ENCODE measurements around the gene STXBP6. TPM values are rescaled to one million over a fixed set of nuclear protein-coding genes. Genes with fewer than 3 reads are reported as not detected.

The STXBP6 gene
- total RNA-seq, 1 donor from 2014 or later = 0.51 TPM

DNA sequence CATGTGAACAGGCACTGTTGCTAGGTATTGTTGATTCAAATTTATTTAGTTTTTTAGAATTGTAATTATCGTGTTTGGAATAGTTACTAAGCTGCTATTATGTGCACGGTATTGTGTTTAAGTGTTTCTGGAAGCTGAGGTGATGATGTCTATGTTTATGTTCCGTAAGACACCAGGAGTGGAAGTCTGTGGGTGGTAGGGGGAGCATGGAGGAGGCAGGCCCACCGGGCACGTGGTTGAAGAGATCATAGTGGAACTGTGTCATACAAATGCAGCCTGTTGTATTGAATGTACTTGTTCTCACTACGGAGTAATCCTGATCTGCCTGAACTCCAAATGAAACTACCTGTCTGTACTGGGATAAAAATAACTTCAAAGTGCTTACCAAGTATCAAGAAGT is 36.1 kb upstream of the STXBP6 start:
- no peak overlapping the region for H3K27ac Mint-ChIP-seq (ENCODE audit: unreplicated experiment)
- no peaks in the 10 kb centered on the region for H3K27me3 Mint-ChIP-seq (ENCODE audit: unreplicated experiment)
- no peaks in the 10 kb centered on the region for H3K36me3 Mint-ChIP-seq (ENCODE audit: low read depth, unreplicated experiment)
- H3K4me1 Mint-ChIP-seq (ENCODE audit: unreplicated experiment) = peaks cover 6% of the 10 kb centered on the region
- DNase-seq (ENCODE audit: low spot score) = no peak
- H3K4me3 Mint-ChIP-seq (ENCODE audit: unreplicated experiment) = no peak overlapping the region
- TF ChIP-seq, protein P1, sequence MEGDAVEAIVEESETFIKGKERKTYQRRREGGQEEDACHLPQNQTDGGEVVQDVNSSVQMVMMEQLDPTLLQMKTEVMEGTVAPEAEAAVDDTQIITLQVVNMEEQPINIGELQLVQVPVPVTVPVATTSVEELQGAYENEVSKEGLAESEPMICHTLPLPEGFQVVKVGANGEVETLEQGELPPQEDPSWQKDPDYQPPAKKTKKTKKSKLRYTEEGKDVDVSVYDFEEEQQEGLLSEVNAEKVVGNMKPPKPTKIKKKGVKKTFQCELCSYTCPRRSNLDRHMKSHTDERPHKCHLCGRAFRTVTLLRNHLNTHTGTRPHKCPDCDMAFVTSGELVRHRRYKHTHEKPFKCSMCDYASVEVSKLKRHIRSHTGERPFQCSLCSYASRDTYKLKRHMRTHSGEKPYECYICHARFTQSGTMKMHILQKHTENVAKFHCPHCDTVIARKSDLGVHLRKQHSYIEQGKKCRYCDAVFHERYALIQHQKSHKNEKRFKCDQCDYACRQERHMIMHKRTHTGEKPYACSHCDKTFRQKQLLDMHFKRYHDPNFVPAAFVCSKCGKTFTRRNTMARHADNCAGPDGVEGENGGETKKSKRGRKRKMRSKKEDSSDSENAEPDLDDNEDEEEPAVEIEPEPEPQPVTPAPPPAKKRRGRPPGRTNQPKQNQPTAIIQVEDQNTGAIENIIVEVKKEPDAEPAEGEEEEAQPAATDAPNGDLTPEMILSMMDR (IDR thresholded peaks at IDR 0.05; ENCODE audit: unreplicated experiment) = no peak
- no peaks in the 10 kb centered on the region for H3K9me3 Mint-ChIP-seq (ENCODE audit: unreplicated experiment)

DNA sequence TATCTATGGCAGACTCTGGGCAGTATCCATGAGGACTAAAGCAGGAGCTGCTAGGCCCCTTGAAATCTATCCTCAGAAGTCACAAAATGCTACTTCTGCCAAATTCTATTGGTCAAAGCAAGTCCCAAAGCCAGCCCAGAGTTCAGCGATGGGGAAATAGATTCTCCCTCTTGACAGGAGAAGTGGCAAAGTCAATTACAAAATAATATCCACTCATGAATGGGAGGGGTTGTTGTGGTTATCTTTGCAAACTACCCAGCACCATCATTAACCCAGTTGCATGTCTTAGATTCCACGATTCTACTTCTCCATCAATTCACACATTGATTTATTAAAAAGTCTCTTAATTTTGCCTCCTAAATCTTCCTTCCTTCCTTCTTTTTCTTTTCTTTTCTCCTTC is 30.7 kb upstream of the STXBP6 start:
- Mint-ChIP-seq H3K4me1 (ENCODE audit: unreplicated experiment) (no peaks in the 10 kb centered on the region), H3K4me3 (ENCODE audit: unreplicated experiment) (no peak overlapping the region), H3K9me3 (ENCODE audit: unreplicated experiment) (no peaks in the 10 kb centered on the region), H3K27ac (ENCODE audit: unreplicated experiment) (no peak overlapping the region), H3K27me3 (ENCODE audit: unreplicated experiment) (no peaks in the 10 kb centered on the region), H3K36me3 (ENCODE audit: low read depth, unreplicated experiment) (no peaks in the 10 kb centered on the region)
- no peak for DNase-seq (ENCODE audit: low spot score)
- TF ChIP-seq, protein P1 (IDR thresholded peaks at IDR 0.05; ENCODE audit: unreplicated experiment) = no peak

DNA sequence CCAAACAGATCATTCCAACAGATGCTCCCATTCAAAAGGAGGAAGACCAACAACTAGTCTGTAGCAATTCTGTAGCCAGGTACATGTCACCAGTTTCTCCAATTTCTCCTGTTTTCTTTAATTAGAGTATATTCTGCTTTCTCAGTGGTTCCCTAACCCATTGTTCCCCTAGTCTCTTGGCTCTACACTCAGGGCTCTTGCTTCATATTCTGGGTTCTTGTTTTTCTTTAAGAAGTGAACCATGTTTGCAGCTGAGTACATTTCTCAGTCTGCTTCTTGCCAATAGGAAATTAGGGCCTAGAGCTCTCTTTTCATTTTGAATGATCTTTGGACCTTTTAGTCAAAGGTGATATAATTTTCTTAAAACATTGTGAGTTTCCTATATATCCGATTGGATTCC is 29.4 kb upstream of the STXBP6 start:
- no peak overlapping the region for H3K4me3 Mint-ChIP-seq (ENCODE audit: unreplicated experiment)
- H3K4me1 Mint-ChIP-seq (ENCODE audit: unreplicated experiment) = no peaks in the 10 kb centered on the region
- H3K27me3 Mint-ChIP-seq (ENCODE audit: unreplicated experiment) = no peaks in the 10 kb centered on the region
- no peak for DNase-seq (ENCODE audit: low spot score)
- H3K27ac Mint-ChIP-seq (ENCODE audit: unreplicated experiment) = no peak overlapping the region
- no peaks in the 10 kb centered on the region for H3K36me3 Mint-ChIP-seq (ENCODE audit: low read depth, unreplicated experiment)
- no peaks in the 10 kb centered on the region for H3K9me3 Mint-ChIP-seq (ENCODE audit: unreplicated experiment)
- TF ChIP-seq, protein P1 (IDR thresholded peaks at IDR 0.05; ENCODE audit: unreplicated experiment) = no peak

DNA sequence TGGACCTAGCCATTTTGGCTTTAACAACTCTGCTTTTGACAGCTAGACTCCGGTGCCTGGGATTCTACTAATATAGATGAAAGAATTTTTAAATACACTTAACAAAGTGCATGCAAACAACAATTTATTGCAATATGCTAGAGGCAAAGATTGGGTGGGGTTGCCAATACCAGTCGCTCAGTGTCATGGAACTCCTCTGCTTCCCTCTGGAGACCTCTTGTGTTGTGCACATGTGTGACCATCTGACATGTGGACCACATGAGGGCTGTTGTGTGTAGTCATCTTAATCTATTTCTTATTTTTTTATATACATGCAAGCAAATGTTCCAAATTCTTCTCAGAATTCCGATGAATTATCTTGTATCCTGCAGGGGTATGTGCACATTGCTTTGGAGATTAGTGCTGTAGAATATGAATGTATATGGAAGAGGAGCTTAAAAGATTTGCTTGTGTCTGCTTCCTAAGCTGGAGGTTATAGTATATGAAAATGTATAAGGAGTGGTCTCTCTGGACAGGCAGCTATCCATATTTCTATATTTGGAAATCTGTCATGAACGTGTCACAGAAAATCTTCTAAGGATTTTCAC is 24.2 kb upstream of the STXBP6 start:
- Mint-ChIP-seq H3K4me1 (ENCODE audit: unreplicated experiment) (no peaks in the 10 kb centered on the region), H3K27ac (ENCODE audit: unreplicated experiment) (no peak overlapping the region), H3K27me3 (ENCODE audit: unreplicated experiment) (no peaks in the 10 kb centered on the region), H3K4me3 (ENCODE audit: unreplicated experiment) (no peak overlapping the region), H3K9me3 (ENCODE audit: unreplicated experiment) (no peaks in the 10 kb centered on the region), H3K36me3 (ENCODE audit: low read depth, unreplicated experiment) (no peaks in the 10 kb centered on the region)
- no peak for DNase-seq (ENCODE audit: low spot score)
- TF ChIP-seq, protein P1 (IDR thresholded peaks at IDR 0.05; ENCODE audit: unreplicated experiment) = no peak

DNA sequence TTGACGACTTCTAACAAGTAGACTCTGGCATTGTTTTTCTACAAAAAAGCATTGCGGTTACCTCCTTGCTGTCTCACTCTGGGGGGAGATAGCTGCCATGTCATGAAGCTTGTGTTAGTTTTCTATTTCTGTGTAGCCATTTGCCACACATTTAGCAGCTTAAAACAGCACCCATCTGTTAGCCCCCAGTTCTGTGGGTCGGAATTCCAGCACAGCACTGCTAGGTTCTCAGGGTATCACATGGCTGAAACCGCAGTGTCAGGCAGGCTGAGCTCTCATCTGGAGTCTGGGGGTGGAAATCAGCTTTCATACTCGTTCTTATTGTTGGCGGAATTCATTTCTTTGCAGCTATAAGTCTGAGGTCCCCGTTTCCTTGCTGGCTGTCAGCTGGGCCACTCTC is 19.9 kb upstream of the STXBP6 start:
- no peak for DNase-seq (ENCODE audit: low spot score)
- TF ChIP-seq, protein P1 (IDR thresholded peaks at IDR 0.05; ENCODE audit: unreplicated experiment) = no peak
- H3K4me3 Mint-ChIP-seq (ENCODE audit: unreplicated experiment) = no peak overlapping the region
- H3K27ac Mint-ChIP-seq (ENCODE audit: unreplicated experiment) = no peak overlapping the region
- no peaks in the 10 kb centered on the region for H3K4me1 Mint-ChIP-seq (ENCODE audit: unreplicated experiment)
- H3K9me3 Mint-ChIP-seq (ENCODE audit: unreplicated experiment) = no peaks in the 10 kb centered on the region
- no peaks in the 10 kb centered on the region for H3K36me3 Mint-ChIP-seq (ENCODE audit: low read depth, unreplicated experiment)
- no peaks in the 10 kb centered on the region for H3K27me3 Mint-ChIP-seq (ENCODE audit: unreplicated experiment)

Data from endothelial cell (in vitro differentiated cells).